Fibroblast of villous mesenchyme (primary cell): Measurements from ENCODE around the gene NASP. TPM values are rescaled to one million over a fixed set of nuclear protein-coding genes. Genes with fewer than 3 reads are reported as not detected.

Source experiments
- DNase-seq: peaks from one replicate; pipeline ENCODE4 v3.0.0-alpha.2; 2010; ENCODE audit warnings: low read depth
- H3K4me3 ChIP-seq: 2 replicates; pipeline ENCODE4 v1.5.1; 2011; ENCODE audit warnings: low read depth, mild to moderate bottlenecking, low read length
- total RNA-seq: library from RNA; depleted of rRNA; stranded (reverse); fragments of >200 nt; gene quantifications from 2 replicates; pipeline ENCODE4 v1.2.3, GENCODE V29; 2012
- TF ChIP-seq, protein P1 (sequence below): IDR thresholded peaks from 2 replicates; pipeline ENCODE4 v1.5.1; 2012; ENCODE audit warnings: low read depth, mild to moderate bottlenecking, low read length; ENCODE audit not compliant: insufficient read depth

Gene NASP
- total RNA-seq, 1 donor, result 50.5 TPM

DNA sequence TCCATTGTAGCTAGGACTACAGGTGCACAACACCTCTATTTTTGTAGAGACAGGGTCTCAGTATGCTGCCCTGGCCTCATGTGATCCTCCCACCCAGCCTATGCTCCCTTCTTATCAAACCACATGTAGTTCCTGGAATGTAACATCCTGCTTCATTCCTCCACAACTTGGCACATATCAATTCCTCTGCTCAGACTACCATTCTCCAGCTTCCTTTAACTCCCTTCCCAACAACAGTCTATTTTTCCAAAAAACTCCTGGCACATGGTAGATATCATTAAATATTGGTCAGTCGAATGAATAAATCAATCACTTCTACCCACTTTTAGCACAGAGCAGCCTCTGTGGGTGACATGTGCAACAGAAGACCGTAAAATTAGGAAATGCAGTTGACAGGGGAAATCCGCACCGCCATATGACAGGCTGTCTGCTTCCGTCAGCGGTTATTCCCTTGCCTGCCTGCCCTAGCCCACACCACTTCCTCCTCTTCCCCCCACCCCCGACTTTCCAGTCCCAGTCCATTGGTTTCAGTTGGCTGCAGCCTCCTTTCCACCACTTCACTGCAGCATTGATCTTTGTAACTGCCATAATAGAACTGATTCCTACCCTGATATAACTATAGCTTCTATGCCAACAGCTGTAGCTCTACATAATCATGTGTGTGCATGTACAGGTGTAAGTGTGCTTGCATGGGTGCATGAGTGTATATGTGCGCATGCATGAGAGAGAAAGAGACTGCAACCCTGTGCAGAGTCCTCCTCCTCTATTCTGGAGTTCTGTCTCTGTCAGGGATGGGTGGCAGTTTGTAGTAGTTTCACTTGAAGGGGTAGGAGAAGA, 40.0 kb upstream of the NASP start:
- no peak for DNase-seq
- no peak overlapping the region for H3K4me3 ChIP-seq
- TF ChIP-seq, protein P1, sequence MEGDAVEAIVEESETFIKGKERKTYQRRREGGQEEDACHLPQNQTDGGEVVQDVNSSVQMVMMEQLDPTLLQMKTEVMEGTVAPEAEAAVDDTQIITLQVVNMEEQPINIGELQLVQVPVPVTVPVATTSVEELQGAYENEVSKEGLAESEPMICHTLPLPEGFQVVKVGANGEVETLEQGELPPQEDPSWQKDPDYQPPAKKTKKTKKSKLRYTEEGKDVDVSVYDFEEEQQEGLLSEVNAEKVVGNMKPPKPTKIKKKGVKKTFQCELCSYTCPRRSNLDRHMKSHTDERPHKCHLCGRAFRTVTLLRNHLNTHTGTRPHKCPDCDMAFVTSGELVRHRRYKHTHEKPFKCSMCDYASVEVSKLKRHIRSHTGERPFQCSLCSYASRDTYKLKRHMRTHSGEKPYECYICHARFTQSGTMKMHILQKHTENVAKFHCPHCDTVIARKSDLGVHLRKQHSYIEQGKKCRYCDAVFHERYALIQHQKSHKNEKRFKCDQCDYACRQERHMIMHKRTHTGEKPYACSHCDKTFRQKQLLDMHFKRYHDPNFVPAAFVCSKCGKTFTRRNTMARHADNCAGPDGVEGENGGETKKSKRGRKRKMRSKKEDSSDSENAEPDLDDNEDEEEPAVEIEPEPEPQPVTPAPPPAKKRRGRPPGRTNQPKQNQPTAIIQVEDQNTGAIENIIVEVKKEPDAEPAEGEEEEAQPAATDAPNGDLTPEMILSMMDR, result no peak

DNA sequence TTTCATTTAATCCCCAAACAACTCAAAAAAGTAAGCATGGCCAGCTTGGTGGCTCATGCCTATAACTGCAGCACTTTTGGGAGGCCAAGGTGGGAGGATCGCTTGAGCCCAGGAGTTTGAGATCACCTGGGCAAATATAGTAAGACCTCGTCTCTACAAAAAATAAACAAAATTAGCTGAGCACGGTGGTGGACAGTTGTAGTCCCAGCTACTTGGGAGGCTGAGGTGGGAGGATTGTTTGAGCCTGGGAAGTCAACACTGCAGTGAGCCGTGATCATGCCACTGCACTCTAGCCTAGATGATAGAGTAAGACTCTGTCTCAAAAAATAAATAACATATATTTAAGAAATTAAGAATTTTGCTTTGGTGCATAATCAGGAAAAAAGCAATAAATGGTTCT, 39.3 kb upstream of the NASP start:
- TF ChIP-seq, protein P1, result no peak
- H3K4me3 ChIP-seq, result no peak overlapping the region
- no peak for DNase-seq

DNA sequence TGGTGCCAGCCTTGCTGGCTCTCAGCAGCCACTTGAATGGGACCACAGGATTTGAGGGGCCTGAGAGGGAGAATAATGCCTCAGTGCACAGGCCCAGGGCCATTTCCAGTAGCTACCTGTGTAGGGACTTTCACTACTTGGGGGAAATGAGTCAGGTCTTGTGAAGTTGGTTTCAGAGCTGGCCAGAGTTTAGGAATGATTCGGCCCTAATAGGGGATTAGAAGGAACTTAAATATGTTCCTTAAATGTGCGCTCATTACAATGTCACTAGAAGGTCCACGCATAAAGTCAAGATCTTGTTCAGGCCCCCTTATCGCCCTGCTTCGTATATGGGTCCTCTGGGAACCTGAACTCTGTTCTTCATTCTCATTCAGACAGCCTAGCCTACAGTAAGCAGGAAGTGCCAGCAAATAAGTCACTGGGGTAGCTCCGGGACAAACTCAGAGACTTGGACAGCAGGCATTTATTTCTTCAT, 38.8 kb upstream of the NASP start:
- H3K4me3 ChIP-seq, result no peak overlapping the region
- TF ChIP-seq, protein P1, result no peak
- no peak for DNase-seq

DNA sequence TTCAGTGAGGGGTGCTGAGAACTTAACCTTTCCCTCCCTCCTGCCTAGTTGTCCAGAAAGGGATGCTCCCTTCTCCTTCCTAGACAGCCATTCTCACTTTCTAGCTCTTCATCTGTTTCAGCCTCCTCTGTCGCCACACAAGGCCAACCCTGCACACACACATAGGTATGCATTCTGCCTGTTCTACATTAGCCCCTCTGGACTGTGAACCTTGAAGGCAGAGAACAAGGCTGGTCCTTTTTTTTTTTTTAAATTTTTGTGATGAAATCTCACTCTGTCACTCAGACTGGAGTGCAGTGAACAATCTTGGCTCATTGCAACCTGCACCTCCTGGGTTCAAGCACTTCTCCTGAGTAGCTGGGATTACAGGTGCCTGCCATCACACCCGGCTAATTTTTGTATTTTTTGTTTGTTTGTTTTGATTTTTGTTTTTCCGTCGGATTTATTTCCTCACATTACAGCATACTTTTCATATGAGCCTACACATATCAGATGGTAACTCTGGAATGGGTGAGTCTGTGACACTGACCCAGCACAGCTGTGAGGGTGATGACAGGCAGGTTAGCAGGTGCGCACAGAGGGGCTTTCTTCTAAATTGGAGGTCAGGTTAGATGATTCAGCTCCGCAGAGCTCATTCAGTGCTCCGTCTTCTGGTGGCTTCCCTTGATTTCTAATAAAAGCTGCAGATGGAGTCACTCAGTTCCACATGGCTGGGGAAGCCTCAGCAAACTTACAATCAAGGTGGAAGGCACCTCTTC, 38.1 kb upstream of the NASP start:
- no peak for DNase-seq
- no peak overlapping the region for H3K4me3 ChIP-seq
- TF ChIP-seq, protein P1, result no peak

DNA sequence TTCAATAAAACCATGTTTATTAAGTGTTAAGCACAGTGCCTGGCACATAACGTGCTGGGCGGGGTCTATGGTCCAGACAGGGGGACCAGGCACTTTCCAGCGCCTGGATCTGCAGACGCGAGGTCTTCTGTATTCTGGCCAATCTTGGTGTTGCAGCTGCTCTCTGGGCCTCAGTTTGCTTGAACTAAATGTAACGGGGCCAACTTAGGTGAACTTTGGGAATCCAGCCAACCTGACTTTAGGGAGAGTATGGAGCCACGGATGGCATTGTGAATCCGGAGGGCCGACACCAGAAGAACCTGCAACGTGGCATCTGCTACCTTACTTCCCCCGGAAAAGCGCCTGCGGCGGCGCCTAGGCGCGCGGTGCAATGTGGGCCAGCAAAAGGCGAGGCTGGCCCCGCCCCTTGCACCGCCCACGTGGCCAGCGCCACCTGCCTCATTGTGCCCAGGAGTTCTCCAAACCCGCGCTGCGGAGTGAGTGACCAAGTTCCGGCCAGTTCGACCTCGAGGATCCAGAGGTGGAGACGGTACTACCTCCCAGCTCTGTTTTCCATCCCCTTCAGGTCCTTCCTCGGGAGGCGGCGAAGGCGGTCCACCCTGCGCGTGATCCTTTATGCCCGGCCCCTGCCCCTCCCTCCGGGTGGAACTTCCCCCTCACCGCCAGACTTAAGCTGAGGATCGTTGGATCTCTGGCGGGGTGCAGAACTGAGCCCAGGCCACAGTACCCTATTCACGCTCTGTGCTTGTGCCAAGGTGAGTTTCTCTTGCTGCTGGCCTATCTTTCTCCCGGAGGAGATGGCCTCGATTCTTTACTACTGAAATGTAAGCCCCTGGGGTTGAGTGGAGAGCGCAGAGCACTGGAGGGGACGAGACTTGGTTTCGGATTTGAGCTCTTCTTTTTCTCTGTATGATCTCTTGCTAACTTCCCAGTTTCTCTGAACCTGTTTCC, 33.2 kb upstream of the NASP start, which contains the start of gene AKR1A1:
TSS of gene AKR1A1 (plus strand) at position 426 of the 951 bp plus-strand sequence. CDS start 10,969 bp downstream, outside the sequence.
- TF ChIP-seq, protein P1, result peak; percentile 1
- DNase-seq, result peak; percentile 84

DNA sequence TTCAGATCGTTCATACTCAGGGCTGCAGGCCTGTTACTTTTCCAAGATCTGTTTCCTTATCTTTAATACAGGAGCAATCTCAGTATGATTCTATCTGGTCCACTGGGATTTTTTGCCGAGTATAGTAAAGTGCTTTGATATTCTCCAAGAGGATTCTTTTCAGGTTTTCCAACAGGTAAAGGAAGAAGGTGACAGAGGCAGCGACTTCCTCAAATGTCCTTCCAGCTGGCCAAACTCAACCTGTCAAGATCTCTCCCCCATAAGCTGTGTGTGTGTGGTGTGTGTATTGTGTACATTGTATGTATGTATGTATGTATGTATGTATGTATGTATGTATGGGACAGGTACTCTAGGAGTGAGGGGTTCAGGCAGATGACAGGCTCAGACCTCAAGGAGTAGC, 32.2 kb upstream of the NASP start:
- TF ChIP-seq, protein P1, result no peak
- peak overlapping the region; percentile 77 for H3K4me3 ChIP-seq
- no peak for DNase-seq

More for the DNA sequence above, 33.2 kb upstream of the NASP start, which contains the start of gene AKR1A1:
- peak within 1 kb of the TSS; percentile 77 for H3K4me3 ChIP-seq
